Astrocyte of the cerebellum (primary cell): ENCODE results near the gene C16orf92.

Experiments used
- DNase-seq: peaks from one replicate; pipeline ENCODE4 v3.0.0-alpha.2; 2011; ENCODE audit warnings: low read depth
- H3K4me3 ChIP-seq: 2 replicates; pipeline ENCODE4 v1.5.1; 2011; ENCODE audit warnings: mild to moderate bottlenecking, low read depth, low read length, moderate library complexity
- in situ Hi-C: cut with HindIII; loops from 2 replicates; pipeline ENCODE4 v1.10.0; 2017; ENCODE audit warnings: low sequenced_read_pairs
- TF ChIP-seq, protein P1 (sequence below): IDR thresholded peaks from 2 replicates; pipeline ENCODE4 v1.5.1; 2012; ENCODE audit warnings: low read length, low read depth, moderate library complexity, mild to moderate bottlenecking; ENCODE audit errors: missing control alignments

Gene C16orf92

GRCh38 chr16:30027588-30028437, 4.8 kb downstream of the C16orf92 start:
- TF ChIP-seq, protein P1, sequence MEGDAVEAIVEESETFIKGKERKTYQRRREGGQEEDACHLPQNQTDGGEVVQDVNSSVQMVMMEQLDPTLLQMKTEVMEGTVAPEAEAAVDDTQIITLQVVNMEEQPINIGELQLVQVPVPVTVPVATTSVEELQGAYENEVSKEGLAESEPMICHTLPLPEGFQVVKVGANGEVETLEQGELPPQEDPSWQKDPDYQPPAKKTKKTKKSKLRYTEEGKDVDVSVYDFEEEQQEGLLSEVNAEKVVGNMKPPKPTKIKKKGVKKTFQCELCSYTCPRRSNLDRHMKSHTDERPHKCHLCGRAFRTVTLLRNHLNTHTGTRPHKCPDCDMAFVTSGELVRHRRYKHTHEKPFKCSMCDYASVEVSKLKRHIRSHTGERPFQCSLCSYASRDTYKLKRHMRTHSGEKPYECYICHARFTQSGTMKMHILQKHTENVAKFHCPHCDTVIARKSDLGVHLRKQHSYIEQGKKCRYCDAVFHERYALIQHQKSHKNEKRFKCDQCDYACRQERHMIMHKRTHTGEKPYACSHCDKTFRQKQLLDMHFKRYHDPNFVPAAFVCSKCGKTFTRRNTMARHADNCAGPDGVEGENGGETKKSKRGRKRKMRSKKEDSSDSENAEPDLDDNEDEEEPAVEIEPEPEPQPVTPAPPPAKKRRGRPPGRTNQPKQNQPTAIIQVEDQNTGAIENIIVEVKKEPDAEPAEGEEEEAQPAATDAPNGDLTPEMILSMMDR, result no peak
- no peak overlapping the region for H3K4me3 ChIP-seq
- DNase-seq, result no peak
- in situ Hi-C loops, result no loop called here

GRCh38 chr16:30028438-30029076, 5.6 kb downstream of the C16orf92 start:
- no peak for DNase-seq
- no peak overlapping the region for H3K4me3 ChIP-seq
- in situ Hi-C loops, result no loop called here
- TF ChIP-seq, protein P1, result no peak

GRCh38 chr16:30030011-30030685, 7.2 kb downstream of the C16orf92 start:
- no peak for DNase-seq
- TF ChIP-seq, protein P1, result no peak
- no peak overlapping the region for H3K4me3 ChIP-seq
- in situ Hi-C loops, result no loop called here

GRCh38 chr16:30030841-30031413, 7.9 kb downstream of the C16orf92 start, which contains the start of gene TLCD3B:
TSS of gene TLCD3B (minus strand) at chr16:30031271. CDS start at chr16:30030527, 744 bp downstream.
- no peak for DNase-seq
- in situ Hi-C loops, result no loop called here
- TF ChIP-seq, protein P1, result no peak
- H3K4me3 ChIP-seq, result no peak within 1 kb of the TSS

DNA sequence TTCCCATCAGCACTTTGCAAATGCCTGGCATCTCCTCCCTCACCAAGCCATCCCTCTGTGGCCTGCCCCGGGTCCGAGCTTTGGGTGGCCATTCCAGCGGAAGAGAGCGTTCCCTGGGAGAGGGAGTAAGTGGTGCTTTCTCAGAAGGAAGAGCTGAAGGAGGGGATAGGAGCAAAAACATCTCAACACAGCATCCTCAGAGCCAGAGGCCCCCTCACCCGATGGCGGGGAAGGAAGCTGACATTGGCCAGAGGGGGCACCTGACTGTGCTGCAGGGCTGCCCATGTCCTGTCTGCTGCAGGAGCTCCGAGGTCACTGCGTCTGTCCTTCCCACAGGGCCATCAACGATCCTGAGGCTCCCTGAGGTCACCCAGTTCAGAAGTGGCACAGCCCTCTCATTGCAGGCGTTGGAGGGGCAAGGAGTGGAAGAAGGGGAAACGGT, 8.5 kb downstream of the C16orf92 start:
- no peak overlapping the region for H3K4me3 ChIP-seq
- in situ Hi-C loops, result no loop called here
- TF ChIP-seq, protein P1, result no peak
- no peak for DNase-seq
